HCT116 (cell line): ENCODE measurements around the gene EPC1. TPM values are rescaled to one million over a fixed set of nuclear protein-coding genes. Genes with fewer than 3 reads are reported as not detected.

ENCODE experiments used
- ATAC-seq: fragments of 200-7000 bp; cut with Tn5 transposase; 2 replicates; pipeline ENCODE4 v1.9.1; 2020; ENCODE audit warnings: mild to moderate bottlenecking, moderate library complexity
- BruUV-seq: library from RNA; stranded (reverse); fragments of 400-500 nt; replicated peaks from 2 replicates; lab custom pipeline; 2021; lab: Mats Ljungman, UMichigan
- CTCF ChIA-PET: fragments of 300-600 bp; sonication (Branson Sonifier 250); formaldehyde crosslinking; loops from one replicate; lab custom pipeline; 2021; ENCODE audit warnings: antibody characterized with exemption; lab: Charles Lee
- POLR2A ChIA-PET: fragments of 300-600, 350-600 bp; sonication (Branson Sonifier 250); formaldehyde crosslinking; loops from one replicate; lab custom pipeline; 2021; ENCODE audit warnings: antibody characterized with exemption; lab: Charles Lee
- RAD21 ChIA-PET, 2 experiments: fragments of 300-600 bp; sonication (Branson Sonifier 250); formaldehyde crosslinking; loops; one replicate each; lab custom pipeline; 2023; ENCODE audit warnings: low total read pairs in 2 of 2; ENCODE audit not compliant: uncharacterized antibody in 2 of 2, unreplicated experiment in 2 of 2, low non-redundant PET in 1 of 2; lab: Charles Lee
- DNase-seq: peaks from one replicate; pipeline ENCODE4 v3.0.0-alpha.2; 2010; ENCODE audit warnings: low read depth, low spot score
- H2AFZ ChIP-seq: fragments of 200-600 bp; shearing (Covaris generic), sonication (generic); 2 replicates; pipeline ENCODE4 v1.6.1; 2017; ENCODE audit warnings: low read depth, mixed run types, mixed read lengths, antibody characterized with exemption, low read length; ENCODE audit not compliant: poor library complexity, severe bottlenecking
- H3K27ac ChIP-seq: 2 replicates; pipeline ENCODE4 v1.5.1; 2012; ENCODE audit warnings: low read depth, low read length
- H3K27me3 ChIP-seq: fragments of 200-600 bp; sonication (generic); 2 replicates; pipeline ENCODE4 v1.6.1; 2016; ENCODE audit warnings: mixed run types, low read length, mixed read lengths; ENCODE audit not compliant: insufficient read depth
- H3K36me3 ChIP-seq, 2 experiments: fragments of 200-500 bp in 1 of 2; fragments of 200-600 bp in 1 of 2; sonication (Bioruptor generic) in 1 of 2; sonication (generic) in 1 of 2; 2 replicates each; pipeline versions ENCODE4 v1.5.1 to v1.6.1; 2014 to 2016; ENCODE audit warnings: low read length in 2 of 2, inconsistent platforms in 1 of 2, mixed read lengths in 1 of 2, mixed run types in 1 of 2; ENCODE audit not compliant: insufficient read depth in 2 of 2, control insufficient read depth in 1 of 2
- H3K4me1 ChIP-seq, 2 experiments: fragments of 200-600 bp in 1 of 2; sonication (generic) in 1 of 2; 2 replicates each; pipeline versions ENCODE4 v1.5.1 to v1.6.1; 2012 to 2017; ENCODE audit warnings: low read length in 2 of 2, inconsistent platforms in 1 of 2, mild to moderate bottlenecking in 1 of 2, mixed read lengths in 1 of 2, mixed run types in 1 of 2, moderate library complexity in 1 of 2; ENCODE audit not compliant: insufficient read depth in 2 of 2, control insufficient read depth in 1 of 2
- H3K4me2 ChIP-seq: fragments of 200-600 bp; sonication (generic); 2 replicates; pipeline ENCODE4 v1.6.1; 2017; ENCODE audit warnings: mixed run types, low read length, mixed read lengths
- H3K4me3 ChIP-seq, 2 experiments: fragments of 200-600 bp in 1 of 2; sonication (generic) in 1 of 2; replicated peaks in 1 of 2; 2 replicates each; pipeline ENCODE4 v1.5.1; 2011 to 2016; ENCODE audit warnings: low read length in 2 of 2, control low read depth in 1 of 2, low read depth in 1 of 2, mild to moderate bottlenecking in 1 of 2, mixed read lengths in 1 of 2, mixed run types in 1 of 2
- H3K79me2 ChIP-seq: fragments of 200-600 bp; sonication (generic); 2 replicates; pipeline ENCODE4 v1.6.1; 2017; ENCODE audit warnings: mild to moderate bottlenecking, mixed run types, low read length, moderate library complexity, mixed read lengths; ENCODE audit not compliant: insufficient read depth
- H3K9ac ChIP-seq: fragments of 200-600 bp; sonication (generic); 2 replicates; pipeline ENCODE4 v1.6.1; 2016; ENCODE audit warnings: low read length, mixed read lengths
- H3K9me2 ChIP-seq: fragments of 200-600 bp; sonication (generic), shearing (Covaris generic); 2 replicates; pipeline ENCODE4 v1.6.1; 2017; ENCODE audit warnings: mixed run types, mild to moderate bottlenecking, moderate library complexity; ENCODE audit not compliant: insufficient read depth
- H3K9me3 ChIP-seq, 2 experiments: fragments of 200-500 bp in 1 of 2; fragments of 200-600 bp in 1 of 2; sonication (Bioruptor generic) in 1 of 2; sonication (generic) in 1 of 2; 2 replicates each; pipeline ENCODE4 v1.6.1; 2014 to 2017; ENCODE audit warnings: low read length in 2 of 2, mixed read lengths in 2 of 2, inconsistent platforms in 1 of 2, low read depth in 1 of 2, mild to moderate bottlenecking in 1 of 2, mixed run types in 1 of 2, moderate library complexity in 1 of 2; ENCODE audit not compliant: control insufficient read depth in 1 of 2, insufficient read depth in 1 of 2
- H4K20me1 ChIP-seq: fragments of 200-600 bp; sonication (generic), shearing (Covaris generic); 2 replicates; pipeline ENCODE4 v1.6.1; 2017; ENCODE audit warnings: mixed run types, mild to moderate bottlenecking, moderate library complexity; ENCODE audit not compliant: insufficient read depth
- ATF3 ChIP-seq: IDR thresholded peaks from 2 replicates; pipeline ENCODE4 v1.6.1; 2012
- CBX3 ChIP-seq: IDR thresholded peaks from 2 replicates; pipeline ENCODE4 v1.6.1; 2012; ENCODE audit warnings: low read depth
- CEBPB ChIP-seq: IDR thresholded peaks from 2 replicates; pipeline ENCODE4 v1.6.1; 2012; ENCODE audit warnings: low read depth
- EGR1 ChIP-seq: IDR thresholded peaks from 2 replicates; pipeline ENCODE4 v1.6.1; 2012; ENCODE audit warnings: low read depth
- ELF1 ChIP-seq: IDR thresholded peaks from 2 replicates; pipeline ENCODE4 v1.6.1; 2012; ENCODE audit warnings: low read depth, borderline replicate concordance
- EZH2 ChIP-seq: fragments of 200-600 bp; sonication (generic); IDR thresholded peaks from 2 replicates; pipeline ENCODE4 v1.6.1; 2017; ENCODE audit warnings: antibody characterized with exemption, mixed run types
- EZH2phosphoT487 ChIP-seq: fragments of 200-600 bp; IDR thresholded peaks from 2 replicates; pipeline ENCODE4 v1.6.1; 2018; ENCODE audit warnings: antibody characterized with exemption, borderline replicate concordance
- JUND ChIP-seq: IDR thresholded peaks from 2 replicates; pipeline ENCODE4 v1.6.1; 2012
- MAX ChIP-seq: IDR thresholded peaks from 2 replicates; pipeline ENCODE4 v1.6.1; 2012
- POLR2A ChIP-seq: IDR thresholded peaks from 2 replicates; pipeline ENCODE4 v1.7.0; 2011; ENCODE audit warnings: borderline replicate concordance; ENCODE audit not compliant: insufficient read depth, insufficient read length; ENCODE audit errors: extremely low read depth
- POLR2AphosphoS5 ChIP-seq: IDR thresholded peaks from 2 replicates; pipeline ENCODE4 v1.6.1; 2011; ENCODE audit warnings: mild to moderate bottlenecking, low read depth, low read length, moderate library complexity
- REST ChIP-seq: IDR thresholded peaks from 2 replicates; pipeline ENCODE4 v1.6.1; 2012; ENCODE audit warnings: low read depth
- SIN3A ChIP-seq: IDR thresholded peaks from 2 replicates; pipeline ENCODE4 v1.6.1; 2012; ENCODE audit warnings: low read depth
- SP1 ChIP-seq: IDR thresholded peaks from 2 replicates; pipeline ENCODE4 v1.6.1; 2012; ENCODE audit warnings: low read depth
- SRF ChIP-seq: IDR thresholded peaks from 2 replicates; pipeline ENCODE4 v1.6.1; 2012; ENCODE audit warnings: low read depth
- TCF7L2 ChIP-seq: IDR thresholded peaks from 2 replicates; pipeline ENCODE4 v1.7.0; 2011; ENCODE audit warnings: borderline replicate concordance, inconsistent platforms; ENCODE audit not compliant: insufficient read depth, insufficient read length; ENCODE audit errors: extremely low read depth
- YY1 ChIP-seq: IDR thresholded peaks from 2 replicates; pipeline ENCODE4 v1.6.1; 2011; ENCODE audit warnings: low read length, low read depth, moderate library complexity, mild to moderate bottlenecking; ENCODE audit not compliant: insufficient replicate concordance; ENCODE audit errors: extremely low read depth
- ZBTB33 ChIP-seq: IDR thresholded peaks from 2 replicates; pipeline ENCODE4 v1.6.1; 2011; ENCODE audit warnings: mild to moderate bottlenecking, low read length, moderate library complexity; ENCODE audit not compliant: insufficient replicate concordance; ENCODE audit errors: extremely low read depth
- intact Hi-C: fragments of 100-400 bp; cut with micrococcal nuclease; formaldehyde crosslinking; loops from 2 replicates; pipeline ENCODE4 v1.10.0; 2022
- total RNA-seq: library from RNA; stranded (reverse); gene quantifications from one replicate; pipeline ENCODE4 v1.2.1, GENCODE V29; 2021; ENCODE audit not compliant: unreplicated experiment

Gene EPC1
- total RNA-seq, 1 experiment from 2014 or later, result 20.1 TPM

GRCh38 chr10:32378363-32379317 lies 31.7 kb upstream of the EPC1 start:
- Histone ChIP-seq H3K4me3 (peak overlapping the region; percentile 62 to 75), H3K4me2 (peak overlapping the region; percentile 95), H3K9ac (peak overlapping the region; percentile 75), H4K20me1 (no peaks in the 10 kb centered on the region), H3K79me2 (peaks cover 12% of the 10 kb centered on the region; the same call in 1 of the 2 replicates), H2AFZ (peak overlapping the region; percentile 88), H3K27ac (peak overlapping the region; percentile 62), H3K9me2 (no peaks in the 10 kb centered on the region)
- BruUV-seq, result TSS peak; percentile 88
- ChIA-PET CTCF (interaction anchor here (0.6 kb wide), 1 partner anchor 12 kb away, joined by 4 read pairs; no protein-coding TSS in a partner anchor), RAD21 (no interaction called here), POLR2A (no interaction called here)
- peak; percentile 79 for DNase-seq
- intact Hi-C loops, result loop anchor here (10.0 kb wide), 1 partner anchor 756 kb away; no protein-coding TSS in a partner anchor
- peak; percentile 94 for ATAC-seq
- TF ChIP-seq REST, result no peak
- TF ChIP-seq EGR1, result peak; percentile 53
- TF ChIP-seq SP1, result peak; percentile 62
- no peak for TF ChIP-seq TCF7L2
- TF ChIP-seq POLR2A, result peak; percentile 62
- TF ChIP-seq EZH2, result no peak
- peak; percentile 52 for TF ChIP-seq MAX
- no peak for TF ChIP-seq EZH2phosphoT487
- TF ChIP-seq SRF, result peak; percentile 41; the same call in 1 of the 2 replicates
- peak; percentile 72 for TF ChIP-seq POLR2AphosphoS5
- no peak for TF ChIP-seq ZBTB33
- TF ChIP-seq ATF3, result no peak
- no peak for TF ChIP-seq CEBPB
- TF ChIP-seq ELF1, result no peak
- peak; percentile 75 for TF ChIP-seq SIN3A
- no peak; the same call in 1 of the 2 replicates for TF ChIP-seq JUND
- peak; percentile 83; the same call in 1 of the 2 replicates for TF ChIP-seq CBX3
- peak; percentile 75 for TF ChIP-seq YY1
- TF ChIP-seq, all 23 proteins: peak for 9
- H3K4me1 ChIP-seq, result peaks cover 14 to 34% of the 10 kb centered on the region in 2 experiments; a peak in 3 of 4 replicates
- no peaks in the 10 kb centered on the region for H3K27me3 ChIP-seq
- H3K9me3 ChIP-seq, result no peaks in the 10 kb centered on the region
- no peaks in the 10 kb centered on the region for H3K36me3 ChIP-seq
